NCI-H446 treated with DMSO at 0.1 percent for 48 hours (cell line): Measurements from ENCODE around the gene LRWD1.
"Not testable (repeated sequence)": the region's sequence is repeated elsewhere in the genome, so short reads cannot be mapped to it uniquely, and the experiment has no call there.

Source experiments
- DNase-seq: peaks from one replicate; lab custom pipeline; 2025; lab: John Stamatoyannopoulos, UW

LRWD1 gene

DNA sequence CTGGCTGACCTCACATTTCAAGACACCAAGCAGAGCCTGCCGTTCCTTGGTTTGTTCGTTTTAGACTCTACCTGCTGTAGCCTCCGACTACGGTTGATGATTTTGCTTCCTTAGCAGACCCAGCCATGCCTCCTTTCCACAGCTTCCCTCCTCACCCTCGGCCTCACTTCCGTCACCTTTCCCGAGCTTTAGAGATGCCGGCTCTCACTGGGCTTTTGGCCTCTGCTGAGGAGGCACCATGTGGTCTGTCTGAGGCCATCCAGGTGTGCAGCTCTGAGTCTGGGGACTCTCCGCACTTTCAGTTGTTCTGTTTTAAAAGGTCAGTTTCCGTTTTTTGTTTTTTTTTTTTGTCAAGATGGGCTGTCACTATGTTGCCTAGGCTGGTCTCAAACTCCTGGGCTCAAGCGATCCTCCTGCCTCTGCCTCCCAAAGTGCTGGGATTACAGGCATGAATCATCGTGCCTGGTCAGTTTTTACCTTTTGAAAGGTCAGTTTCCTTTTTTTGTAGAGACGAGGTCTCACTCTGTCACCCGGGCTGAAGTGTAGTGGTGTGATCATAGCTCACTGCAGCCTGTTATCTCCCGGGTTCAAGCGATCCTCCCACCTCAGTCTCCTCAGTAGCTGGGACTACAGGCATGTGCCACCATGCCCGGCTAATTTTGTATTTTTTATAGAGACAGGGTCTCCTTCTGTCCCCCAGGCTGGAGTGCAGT is 19.7 kb upstream of the LRWD1 start:
- no peak for DNase-seq

DNA sequence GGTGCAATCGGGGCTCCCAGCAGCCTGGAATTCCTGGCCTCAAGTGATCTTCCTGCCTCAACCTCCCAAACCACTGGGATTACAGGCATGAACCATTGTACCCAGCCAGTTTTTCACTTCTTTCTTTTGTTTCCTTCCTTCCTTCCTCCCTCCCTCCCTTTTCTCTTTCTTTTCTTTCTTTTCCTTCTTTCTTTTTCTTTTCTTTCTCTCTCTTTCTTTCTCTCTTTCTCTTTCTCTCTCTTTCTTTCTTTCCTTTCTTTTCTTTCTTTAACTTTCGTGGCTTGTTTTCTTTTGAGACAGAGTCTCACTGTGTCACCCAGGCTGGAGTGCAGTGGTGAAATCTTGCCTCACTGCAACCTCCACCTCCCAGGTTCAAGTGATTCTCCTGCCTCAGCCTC is 19.1 kb upstream of the LRWD1 start:
- DNase-seq, result no peak

DNA sequence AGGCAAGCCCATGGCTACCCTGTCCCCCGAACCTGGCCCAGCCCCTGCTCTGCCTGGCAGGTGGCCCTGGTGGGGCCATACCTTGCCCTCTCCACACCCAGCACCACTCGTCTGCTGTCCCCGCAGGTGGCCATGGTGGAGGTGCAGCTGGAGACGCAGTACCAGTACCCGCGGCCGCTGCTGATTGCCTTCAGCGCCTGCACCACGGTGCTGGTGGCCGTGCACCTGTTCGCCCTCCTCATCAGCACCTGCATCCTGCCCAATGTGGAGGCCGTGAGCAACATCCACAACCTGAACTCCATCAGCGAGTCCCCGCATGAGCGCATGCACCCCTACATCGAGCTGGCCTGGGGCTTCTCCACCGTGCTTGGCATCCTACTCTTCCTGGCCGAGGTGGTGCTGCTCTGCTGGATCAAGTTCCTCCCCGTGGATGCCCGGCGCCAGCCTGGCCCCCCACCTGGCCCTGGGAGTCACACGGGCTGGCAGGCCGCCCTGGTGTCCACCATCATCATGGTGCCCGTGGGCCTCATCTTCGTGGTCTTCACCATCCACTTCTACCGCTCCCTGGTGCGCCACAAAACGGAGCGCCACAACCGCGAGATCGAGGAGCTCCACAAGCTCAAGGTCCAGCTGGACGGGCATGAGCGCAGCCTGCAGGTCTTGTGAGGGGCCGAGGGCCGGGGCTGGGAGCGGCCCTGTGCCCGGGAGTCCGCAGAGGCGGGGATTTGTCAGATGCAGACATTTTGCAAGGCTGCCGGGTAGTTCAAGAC is 18.2 kb upstream of the LRWD1 start:
- no peak for DNase-seq

DNA sequence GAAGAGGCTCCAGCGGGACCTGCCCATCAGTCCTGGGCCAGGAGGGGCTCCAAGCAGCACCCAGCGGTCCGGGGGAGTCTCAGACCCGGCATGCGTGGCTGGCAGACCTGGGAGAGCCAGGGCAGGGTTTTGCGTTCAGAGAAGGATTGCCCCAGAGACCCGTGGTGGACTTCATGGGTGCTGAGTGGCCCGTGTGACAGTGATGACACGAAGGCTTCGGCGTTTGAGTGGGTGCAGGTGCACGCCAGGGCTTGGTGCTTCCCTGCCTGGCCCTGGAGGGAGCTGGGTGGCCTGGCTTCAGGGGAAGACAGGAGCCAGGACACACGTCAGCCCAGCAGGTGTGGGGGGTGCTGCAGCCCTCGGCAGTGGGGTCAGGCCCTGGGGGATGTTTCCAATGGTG is 17.5 kb upstream of the LRWD1 start:
- no peak for DNase-seq

DNA sequence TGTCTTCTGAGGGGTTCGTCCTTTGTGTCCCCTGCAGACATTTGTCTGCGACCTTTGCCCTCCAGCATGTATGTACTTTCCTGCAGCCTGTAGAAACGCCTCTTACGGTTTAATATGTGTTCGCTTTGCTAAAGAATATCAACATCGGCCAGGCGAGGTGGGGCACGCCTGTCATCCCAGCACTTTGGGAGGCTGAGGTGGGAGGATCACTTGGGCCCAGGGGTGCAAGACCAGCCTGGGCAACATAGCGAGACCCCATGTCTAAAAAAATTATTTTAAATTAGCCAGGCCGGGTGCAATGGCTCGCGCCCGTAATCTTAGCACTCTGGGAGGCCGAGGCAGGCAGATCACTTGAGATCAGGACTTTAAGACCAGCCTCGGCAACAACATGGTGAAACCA is 15.6 kb upstream of the LRWD1 start:
- DNase-seq, result no peak

DNA sequence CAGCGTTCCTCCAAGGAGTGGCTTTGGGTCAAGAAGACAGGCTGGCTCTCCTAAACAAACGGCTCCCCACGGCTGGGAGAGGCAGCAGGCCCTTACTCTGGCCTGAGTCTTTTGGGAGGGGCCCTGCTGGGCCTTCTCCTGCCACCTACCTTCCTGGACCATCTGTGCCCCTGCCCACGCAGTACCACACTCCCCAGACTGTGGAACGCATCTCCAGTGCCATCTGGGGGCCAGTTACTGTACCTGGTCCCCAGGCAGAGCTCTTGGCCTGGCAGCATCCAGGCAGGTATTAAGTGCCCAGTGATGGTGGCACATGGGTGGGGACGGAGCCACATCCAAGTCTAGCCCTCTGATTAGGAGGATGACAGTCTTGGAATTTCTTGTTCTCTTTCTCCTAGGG is 14.5 kb upstream of the LRWD1 start:
- no peak for DNase-seq

DNA sequence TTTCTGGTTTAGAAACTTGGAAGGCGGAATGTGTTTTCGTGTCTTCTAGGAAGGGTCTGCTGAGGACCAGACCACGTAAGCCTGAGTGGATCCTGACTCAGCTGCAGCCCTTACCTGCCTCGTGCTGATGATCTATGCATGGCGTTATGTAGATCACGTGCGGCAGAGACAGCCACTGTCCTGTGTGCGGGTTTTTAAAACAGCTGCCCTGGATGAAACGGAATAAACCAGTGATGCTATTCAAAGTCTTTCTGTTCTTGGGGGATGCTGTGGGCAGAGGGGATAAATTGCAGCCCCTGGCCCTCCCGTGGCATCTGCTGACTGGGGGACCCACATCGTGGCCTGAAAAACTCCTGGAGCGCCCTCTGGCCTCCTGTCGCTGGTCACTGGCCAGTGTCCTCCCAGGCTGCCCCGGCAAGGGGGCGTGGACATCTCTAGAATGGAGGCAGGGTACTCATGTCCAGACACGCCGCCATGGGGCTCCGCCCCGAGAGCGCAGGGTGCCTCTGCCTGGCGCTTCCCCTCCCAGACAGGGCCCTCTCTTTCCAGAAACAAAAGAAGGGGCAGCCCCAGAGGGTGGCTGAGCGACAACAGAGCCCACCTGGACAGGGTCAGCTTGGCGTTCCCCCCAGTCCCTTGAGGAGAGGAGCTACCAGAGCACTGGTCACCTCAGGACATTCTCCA is 13.3 kb upstream of the LRWD1 start:
- DNase-seq, result no peak

DNA sequence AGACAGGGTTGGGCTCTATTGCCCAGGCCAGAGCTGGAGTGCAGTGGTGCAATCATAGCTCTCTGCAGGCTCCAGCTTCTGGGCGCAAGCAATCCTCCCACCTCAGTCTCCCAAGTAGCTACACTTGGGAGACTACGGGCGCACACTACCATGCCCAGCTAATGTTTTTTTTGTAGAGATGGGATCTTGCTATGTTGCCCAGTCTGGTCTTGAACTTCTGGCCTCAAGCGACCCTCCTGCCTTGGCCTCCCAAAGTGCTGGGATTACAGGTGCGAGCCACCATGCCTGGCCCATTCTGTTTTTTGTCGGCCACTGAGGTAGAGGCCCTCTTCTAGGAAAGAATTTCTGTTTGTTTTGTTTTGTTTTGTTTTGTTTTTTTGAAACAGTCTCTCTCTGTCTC is 12.3 kb upstream of the LRWD1 start:
- no peak for DNase-seq

DNA sequence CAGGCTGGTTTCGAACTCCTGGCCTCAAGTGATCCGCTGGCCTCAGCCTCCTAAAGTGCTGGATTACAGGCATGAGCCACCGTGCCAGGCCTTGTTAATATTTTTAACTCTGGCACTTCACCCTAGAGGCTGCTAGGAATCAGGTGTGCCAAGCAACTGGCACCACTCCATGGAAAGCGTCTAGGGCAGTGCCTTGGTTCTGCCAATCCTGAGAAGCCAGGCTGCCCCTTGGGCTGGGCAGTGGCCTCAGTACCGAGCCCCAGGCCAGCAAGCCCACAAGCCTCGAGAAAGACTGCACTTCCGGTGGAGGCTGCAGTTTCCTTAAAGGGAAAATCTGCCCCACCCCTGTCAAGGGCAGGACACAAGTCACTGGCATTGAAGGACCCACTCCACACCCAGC is 11.5 kb upstream of the LRWD1 start:
- no peak for DNase-seq

DNA sequence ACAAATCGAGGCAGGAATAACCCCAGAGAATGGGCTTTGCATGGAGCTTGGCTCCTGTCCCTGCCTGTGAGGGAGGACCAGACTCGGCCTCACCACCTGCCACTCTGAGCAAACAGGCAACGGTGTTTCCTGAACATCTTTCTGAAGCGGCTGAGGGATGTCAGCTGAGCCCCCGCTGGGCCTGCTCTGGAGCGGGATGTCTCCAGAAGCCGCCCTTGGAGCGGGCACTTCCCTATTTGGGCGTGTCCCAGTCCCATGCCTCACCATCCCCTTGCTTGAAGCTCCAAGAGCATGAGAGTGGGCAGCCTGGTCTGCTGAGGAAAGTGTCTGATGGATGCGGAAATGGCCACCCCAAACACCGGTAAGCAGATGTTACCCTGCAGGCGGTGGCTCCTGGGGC is 10.3 kb upstream of the LRWD1 start:
- no peak for DNase-seq

DNA sequence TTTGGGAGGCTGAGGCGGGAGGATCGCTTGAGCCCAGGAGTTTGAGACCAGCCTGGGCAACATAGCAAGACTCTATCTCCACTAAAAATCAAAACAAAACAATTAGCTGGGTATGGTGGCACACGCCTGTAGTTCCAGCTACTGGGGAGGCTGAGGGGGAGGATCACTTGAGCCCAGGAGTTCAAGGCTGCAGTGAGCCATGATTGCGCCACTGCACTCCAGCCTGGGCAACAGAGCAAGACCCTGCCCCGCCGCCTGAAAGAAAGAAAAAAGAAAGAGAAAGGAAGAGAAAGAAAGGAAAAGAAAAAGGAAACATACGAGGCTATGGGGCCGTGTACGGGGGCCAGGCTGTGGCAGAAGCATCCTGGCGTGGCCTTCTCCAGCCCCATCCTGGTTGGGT is 9.9 kb upstream of the LRWD1 start:
- DNase-seq, result not testable (repeated sequence)

DNA sequence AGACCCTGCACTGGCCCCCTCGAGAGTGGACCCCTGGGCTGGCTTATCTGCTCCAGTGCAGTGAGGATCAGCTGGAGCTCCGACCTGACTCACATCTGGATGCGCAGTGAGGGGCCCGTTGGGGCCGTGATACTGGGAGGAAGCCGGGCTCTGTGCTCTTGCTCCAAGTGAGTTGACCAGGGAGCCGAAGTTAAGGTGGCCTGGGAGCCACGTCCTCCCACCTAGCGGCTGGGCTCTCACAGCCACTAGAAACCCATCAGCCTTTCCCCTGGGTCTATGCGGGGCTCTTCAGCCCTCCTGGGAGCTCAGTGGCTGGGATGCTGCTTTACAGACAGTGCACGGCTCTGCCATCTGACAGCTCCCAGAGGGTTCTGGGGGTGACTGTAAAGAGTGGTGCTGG is 9.2 kb upstream of the LRWD1 start:
- DNase-seq, result no peak

DNA sequence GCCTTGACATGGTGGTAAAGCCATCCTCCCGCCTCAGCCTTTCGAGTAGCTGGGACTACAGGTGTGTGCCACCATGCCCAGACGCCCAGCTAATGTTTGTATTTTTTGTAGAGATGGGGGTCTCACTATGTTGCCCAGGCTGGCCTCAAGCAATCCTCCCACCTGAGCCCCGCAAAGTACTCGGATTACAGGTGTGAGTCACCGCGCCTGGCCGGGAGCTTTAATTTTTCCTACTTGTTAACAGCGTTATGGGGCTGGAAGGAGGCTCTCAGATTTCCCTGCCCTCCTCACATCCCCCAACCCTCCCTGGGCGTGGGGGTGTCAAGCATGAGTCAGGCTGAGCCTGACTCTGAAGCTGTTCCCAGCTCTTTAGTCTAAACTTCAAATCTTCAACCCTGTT is 8.5 kb upstream of the LRWD1 start:
- DNase-seq, result no peak

DNA sequence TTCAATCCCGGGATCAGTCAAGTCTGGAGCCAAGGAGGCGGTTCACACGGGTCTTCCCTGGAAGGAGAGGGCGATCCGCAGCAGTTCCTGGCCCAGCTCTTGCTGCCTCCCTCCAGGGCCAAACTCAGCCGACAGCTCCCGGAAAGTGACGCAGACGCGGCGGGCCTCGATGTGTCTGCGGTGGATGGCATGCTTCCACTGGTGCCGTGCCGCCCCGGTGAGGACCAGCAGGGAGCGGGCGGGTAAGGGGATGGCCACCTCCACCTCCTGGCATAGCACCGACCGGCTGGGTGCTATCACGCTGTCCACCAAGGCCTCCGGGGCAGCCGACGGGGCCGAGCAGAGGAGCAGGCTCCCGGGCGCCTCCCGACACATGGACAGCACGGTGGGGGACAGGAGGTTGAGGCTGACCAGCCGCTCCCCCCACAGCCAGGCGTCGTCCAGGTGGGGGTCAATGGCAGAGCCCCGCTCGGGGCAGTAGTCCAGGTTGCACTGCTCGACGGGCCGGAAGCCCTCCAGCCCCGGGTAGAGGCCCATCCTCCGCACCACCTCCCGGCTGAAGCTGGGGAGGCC is 7.3 kb upstream of the LRWD1 start:
- DNase-seq, result no peak

DNA sequence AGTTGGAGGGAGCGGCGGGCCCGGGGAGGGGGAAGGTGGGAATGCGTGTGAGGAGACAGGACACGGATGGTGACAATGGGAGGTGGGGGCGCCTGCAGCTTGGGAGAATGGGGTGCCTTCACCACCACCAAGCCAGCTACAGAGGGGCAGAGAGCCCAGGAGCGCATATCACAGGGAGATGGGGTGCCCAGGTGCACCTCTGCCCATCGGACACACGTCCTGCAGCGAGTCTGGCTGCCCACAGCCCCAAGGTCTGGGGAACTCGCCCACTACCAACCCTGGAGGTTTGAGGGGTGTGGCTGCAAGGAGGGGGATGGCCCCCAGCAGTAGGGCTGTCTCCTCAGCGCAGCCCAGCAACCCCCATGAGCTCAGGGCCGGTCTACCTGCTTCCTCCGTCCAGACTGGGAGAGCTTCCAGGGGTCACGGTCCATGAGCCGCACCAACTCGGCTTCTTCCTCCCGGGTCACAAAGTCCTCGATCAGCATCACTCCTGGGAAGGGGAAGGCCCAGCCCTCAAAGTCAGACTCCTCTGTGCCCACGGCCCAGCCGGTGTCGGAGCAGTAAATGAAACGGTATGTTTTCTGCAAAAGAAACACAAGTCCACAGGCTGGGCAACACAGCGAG is 5.5 kb upstream of the LRWD1 start:
- DNase-seq, result no peak

DNA sequence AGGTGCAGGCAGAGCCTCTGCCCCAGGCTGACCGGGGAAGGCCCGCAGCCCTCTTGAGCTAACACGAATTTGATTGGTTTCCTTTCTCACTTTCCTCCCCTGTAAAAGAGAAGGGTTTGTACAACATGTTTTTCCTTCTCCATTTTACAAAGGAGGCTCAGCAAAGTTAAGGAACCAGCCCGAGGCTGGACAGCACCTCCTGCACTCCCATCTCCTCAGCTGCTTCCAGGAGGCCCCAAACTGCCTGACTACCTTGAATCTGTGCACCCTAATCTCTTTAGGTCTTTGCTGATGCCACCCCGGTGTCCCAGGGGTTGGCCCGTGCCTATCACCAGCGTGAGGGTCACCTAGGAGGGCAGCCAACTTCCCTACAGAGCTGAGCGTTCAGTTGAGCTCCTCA is 4.3 kb upstream of the LRWD1 start:
- no peak for DNase-seq

DNA sequence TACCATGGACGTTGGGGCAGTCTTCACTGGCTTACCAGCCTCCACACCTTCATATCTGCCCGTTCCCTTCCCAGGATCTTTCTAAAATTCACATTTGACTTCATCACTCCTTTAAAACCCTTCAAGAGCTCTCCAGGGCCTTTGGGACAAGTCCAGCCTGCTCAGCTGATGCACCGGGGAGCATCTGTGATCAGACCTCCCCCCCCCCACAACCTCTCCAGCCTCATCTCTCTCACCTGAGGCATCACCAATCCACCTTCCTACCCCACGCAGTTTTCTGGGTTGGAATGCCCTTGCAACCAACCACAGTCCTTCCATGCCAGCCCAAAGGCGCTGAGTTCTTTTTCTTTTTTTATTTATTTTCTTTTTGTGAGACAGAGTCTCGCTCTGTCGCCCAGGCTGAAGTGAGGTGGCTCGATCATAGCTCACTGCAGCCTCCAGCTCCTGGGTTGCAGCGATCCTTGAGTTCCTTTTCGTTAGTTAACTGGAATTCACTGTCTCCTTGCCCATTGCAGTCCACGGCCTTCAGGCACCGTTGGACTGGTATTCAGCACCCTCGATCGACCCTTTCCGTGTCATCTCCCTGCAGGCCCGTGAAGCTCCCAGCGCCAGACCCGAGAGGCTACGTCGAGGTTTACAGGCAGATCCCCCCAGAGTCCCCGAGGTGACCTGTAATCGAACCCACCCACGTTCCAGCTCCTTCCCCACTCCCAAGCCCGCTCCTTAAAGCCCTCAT is 775 bp upstream of the LRWD1 start:
- DNase-seq, result no peak

DNA sequence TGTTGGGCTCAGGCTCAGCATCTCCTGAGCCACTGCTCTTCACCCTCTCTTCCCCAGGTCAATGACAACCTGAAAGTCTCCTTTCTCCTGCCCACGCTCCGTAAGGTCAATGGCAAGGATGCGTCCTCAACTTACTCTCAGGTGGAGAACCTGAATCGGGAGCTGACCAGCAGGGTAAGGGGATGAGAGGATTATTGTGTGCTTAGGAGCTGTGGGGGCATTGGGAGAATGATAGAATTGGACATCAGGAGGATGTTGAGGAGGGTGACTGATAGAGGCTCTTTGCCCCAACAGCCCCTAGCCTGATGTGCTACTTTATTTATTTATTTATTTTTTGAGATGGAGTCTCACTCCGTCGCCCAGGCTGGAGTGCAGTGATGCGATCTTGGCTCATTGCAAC is 1.3 kb downstream of the LRWD1 start:
- DNase-seq, result no peak

DNA sequence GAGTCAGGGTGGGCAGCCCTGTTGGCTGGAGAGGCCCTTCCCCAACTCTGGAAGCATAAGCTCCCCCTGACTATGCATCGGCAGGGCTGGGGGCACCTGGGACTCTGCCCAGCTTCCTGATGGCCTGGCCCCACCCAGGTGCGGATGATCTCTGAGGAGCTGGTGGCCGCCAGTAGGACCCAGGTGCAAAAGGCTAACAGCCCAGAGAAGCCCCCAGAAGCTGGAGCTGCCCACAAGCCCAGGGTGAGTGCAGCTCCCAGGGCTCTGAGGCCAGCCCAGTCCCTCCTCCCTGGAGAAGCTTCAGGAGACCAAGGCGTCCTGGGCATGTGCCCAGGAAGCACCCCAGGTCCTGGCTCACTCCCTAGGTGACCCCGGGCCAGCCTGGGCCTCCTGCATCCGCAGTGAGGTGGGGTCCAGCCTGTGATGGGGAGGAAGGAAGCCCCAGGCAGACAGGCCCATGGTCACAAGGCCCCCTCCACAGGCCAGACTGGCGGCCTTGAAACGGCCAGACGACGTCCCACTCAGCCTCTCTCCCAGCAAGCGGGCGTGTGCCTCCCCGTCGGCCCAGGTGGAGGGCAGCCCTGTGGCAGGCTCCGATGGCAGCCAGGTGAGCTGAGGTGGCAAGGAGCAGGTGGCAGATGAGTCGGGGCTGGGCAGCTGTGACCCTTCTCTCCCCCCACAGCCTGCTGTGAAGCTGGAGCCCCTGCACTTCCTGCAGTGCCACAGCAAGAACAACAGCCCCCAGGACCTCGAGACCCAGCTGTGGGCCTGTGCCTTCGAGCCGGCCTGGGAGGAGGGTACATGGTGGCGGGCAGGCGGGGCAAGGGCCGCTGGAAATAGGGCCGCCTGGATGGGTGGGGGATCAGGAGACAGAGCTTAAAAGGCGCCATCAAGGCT is 3.0 kb downstream of the LRWD1 start:
- no peak for DNase-seq

DNA sequence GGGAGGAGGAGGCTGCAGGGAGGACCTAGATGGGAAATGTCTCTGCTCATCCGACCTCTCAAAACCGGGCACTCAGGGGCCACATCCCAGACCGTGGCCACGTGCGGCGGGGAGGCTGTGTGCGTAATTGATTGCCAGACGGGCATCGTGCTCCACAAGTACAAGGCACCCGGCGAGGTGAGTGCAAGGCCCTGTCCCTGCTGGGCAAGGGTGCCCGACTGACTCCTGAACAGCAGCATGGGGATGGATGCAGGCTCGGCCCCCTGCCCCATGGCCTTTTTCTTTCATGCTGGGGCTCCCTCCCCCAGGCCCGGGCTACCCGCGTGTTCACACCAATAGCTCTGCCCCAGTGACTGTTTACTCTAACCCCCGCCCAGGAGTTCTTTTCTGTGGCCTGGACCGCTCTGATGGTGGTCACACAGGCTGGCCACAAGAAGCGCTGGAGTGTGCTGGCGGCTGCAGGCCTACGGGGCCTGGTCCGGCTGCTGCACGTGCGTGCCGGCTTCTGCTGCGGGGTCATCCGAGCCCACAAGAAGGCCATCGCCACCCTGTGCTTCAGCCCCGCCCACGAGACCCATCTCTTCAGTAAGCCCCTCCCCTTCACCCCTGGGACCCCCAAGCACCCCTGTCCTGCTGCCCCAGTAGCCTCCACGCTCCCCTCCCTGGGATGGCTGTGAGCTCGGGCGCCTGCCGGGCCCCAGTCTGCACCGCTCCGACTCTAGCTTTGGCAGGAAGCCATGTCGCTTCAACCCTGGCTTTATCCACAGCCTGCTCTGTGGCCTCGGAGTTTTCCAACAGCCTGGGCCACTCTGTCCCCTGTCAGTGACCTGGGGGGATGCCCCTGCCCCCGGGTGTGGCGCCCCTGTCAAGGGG is 3.9 kb downstream of the LRWD1 start:
- no peak for DNase-seq
